HepG2 (cell line): ENCODE results near the gene TMEM256. TPM values are rescaled to one million over a fixed set of nuclear protein-coding genes. Genes with fewer than 3 reads are reported as not detected.

ENCODE experiments used
- CENPBD1 ChIP-seq: sonication (generic); formaldehyde crosslinking; IDR thresholded peaks from 2 replicates; pipeline ENCODE4 v1.8.0; 2022; ENCODE audit warnings: missing genetic modification reagents, low read depth, mild to moderate bottlenecking, borderline replicate concordance
- IRX3 ChIP-seq: sonication (generic); formaldehyde crosslinking; IDR thresholded peaks from 2 replicates; pipeline ENCODE4 v1.8.1; 2023; ENCODE audit warnings: mild to moderate bottlenecking, low read depth, missing genetic modification reagents, borderline replicate concordance
- KMT2B ChIP-seq: IDR thresholded peaks from 2 replicates; pipeline ENCODE4 v1.6.1; 2016; ENCODE audit warnings: missing genetic modification reagents, missing compliant biosample characterization
- PHF5A ChIP-seq: IDR thresholded peaks from one replicate; pipeline ENCODE4 v1.6.1; 2018; ENCODE audit warnings: low read depth, missing genetic modification reagents; ENCODE audit not compliant: unreplicated experiment
- SNAI1 ChIP-seq: sonication (generic); formaldehyde crosslinking; IDR thresholded peaks from 2 replicates; pipeline ENCODE4 v1.5.0; 2020; ENCODE audit warnings: mild to moderate bottlenecking, missing genetic modification reagents, borderline replicate concordance
- THAP8 ChIP-seq: sonication (generic); formaldehyde crosslinking; IDR thresholded peaks from 2 replicates; pipeline ENCODE4 v1.5.1; 2020; ENCODE audit warnings: missing genetic modification reagents, mild to moderate bottlenecking, borderline replicate concordance
- TOE1 ChIP-seq: sonication (generic); formaldehyde crosslinking; IDR thresholded peaks from 2 replicates; pipeline ENCODE4 v1.4.0; 2020; ENCODE audit warnings: mild to moderate bottlenecking, missing genetic modification reagents
- ZBTB2 ChIP-seq: sonication (generic); formaldehyde crosslinking; IDR thresholded peaks from 2 replicates; pipeline ENCODE4 v1.8.0; 2022; ENCODE audit warnings: low read depth, missing genetic modification reagents
- ZBTB3 ChIP-seq: sonication (generic); formaldehyde crosslinking; IDR thresholded peaks from 2 replicates; pipeline ENCODE4 v1.4.0; 2020; ENCODE audit warnings: low read depth, mild to moderate bottlenecking, moderate library complexity, missing genetic modification reagents, borderline replicate concordance
- ZC3H13 ChIP-seq: sonication (generic); formaldehyde crosslinking; IDR thresholded peaks from 2 replicates; pipeline ENCODE4 v1.8.1; 2023; ENCODE audit warnings: mild to moderate bottlenecking, missing genetic modification reagents, moderate library complexity
- ZNF629 ChIP-seq: sonication (generic); formaldehyde crosslinking; conservative IDR thresholded peaks from 2 replicates; pipeline ENCODE4 v1.5.0; 2020; ENCODE audit warnings: missing genetic modification reagents
- ZNF652 ChIP-seq: IDR thresholded peaks from 2 replicates; pipeline ENCODE4 v1.6.1; 2016; ENCODE audit warnings: low read depth, borderline replicate concordance
- ZNF713 ChIP-seq: sonication (generic); formaldehyde crosslinking; IDR thresholded peaks from 2 replicates; pipeline ENCODE4 v1.4.0; 2020; ENCODE audit warnings: mild to moderate bottlenecking, missing genetic modification reagents
- polyA plus RNA-seq, 8 experiments: library from polyadenylated mRNA; depleted of rRNA in 3 of 8; stranded (reverse) in 7 of 8; unstranded in 1 of 8; fragments of >200 nt; fragmentation: Illumina TruSeq in 4 of 8; extraction: Trizol in 4 of 8; gene quantifications; 2 replicates each; pipeline versions ENCODE4 v1.2.1 to v1.2.3, GENCODE V29; 2011 to 2016; ENCODE audit warnings: low read depth in 4 of 8, missing spikeins in 1 of 8, mixed read lengths in 1 of 8; ENCODE audit not compliant: insufficient read depth in 1 of 8
- total RNA-seq, 5 experiments: library from RNA; depleted of rRNA; stranded (reverse); fragments of >200 nt; fragmentation: Illumina TruSeq; extraction: Trizol; gene quantifications; 2 replicates each; pipeline ENCODE4 v1.2.3, GENCODE V29; 2016; ENCODE audit warnings: low read depth in 1 of 5
- TF ChIP-seq, protein P1 (sequence below): sonication (generic); formaldehyde crosslinking; IDR thresholded peaks from 2 replicates; pipeline ENCODE4 v1.8.1; 2023; ENCODE audit warnings: mild to moderate bottlenecking, missing genetic modification reagents, borderline replicate concordance
- TF ChIP-seq, protein P2 (sequence below): sonication (generic); formaldehyde crosslinking; IDR thresholded peaks from 2 replicates; pipeline ENCODE4 v1.4.0; 2020; ENCODE audit warnings: missing genetic modification reagents
- TF ChIP-seq, protein P3 (sequence below): sonication (generic); formaldehyde crosslinking; IDR thresholded peaks from 2 replicates; pipeline ENCODE4 v1.5.0; 2020; ENCODE audit warnings: mild to moderate bottlenecking, missing genetic modification reagents
- TF ChIP-seq, protein P4 (sequence below): sonication (generic); formaldehyde crosslinking; IDR thresholded peaks from 2 replicates; pipeline ENCODE4 v1.8.1; 2023; ENCODE audit warnings: missing genetic modification reagents, mild to moderate bottlenecking, borderline replicate concordance

TMEM256 gene
- total and polyA plus RNA-seq, 2 of the 13 experiments (the other 11 are each of a cell fraction or from before 2014, with no cell fraction given) = 231 to 252 TPM

GRCh38 chr17:7394452-7395191 lies 9.3 kb downstream of the TMEM256 start, which contains the start of gene PLSCR3 (continued):
- TF ChIP-seq SNAI1 (CRISPR knock-in tag) = no peak
- TF ChIP-seq, protein P1, sequence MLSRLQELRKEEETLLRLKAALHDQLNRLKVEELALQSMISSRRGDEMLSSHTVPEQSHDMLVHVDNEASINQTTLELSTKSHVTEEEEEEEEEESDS (CRISPR knock-in tag) = no peak
- TF ChIP-seq ZC3H13 (CRISPR knock-in tag) = peak; percentile 59; the same call in 1 of the 2 replicates
- no peak for TF ChIP-seq ZNF629 (CRISPR knock-in tag)
- peak; percentile 28 for TF ChIP-seq PHF5A (CRISPR knock-in tag)
- no peak for TF ChIP-seq ZBTB3 (CRISPR knock-in tag)
- peak; percentile 82 for TF ChIP-seq ZBTB2 (CRISPR knock-in tag)
- TF ChIP-seq, protein P2, sequence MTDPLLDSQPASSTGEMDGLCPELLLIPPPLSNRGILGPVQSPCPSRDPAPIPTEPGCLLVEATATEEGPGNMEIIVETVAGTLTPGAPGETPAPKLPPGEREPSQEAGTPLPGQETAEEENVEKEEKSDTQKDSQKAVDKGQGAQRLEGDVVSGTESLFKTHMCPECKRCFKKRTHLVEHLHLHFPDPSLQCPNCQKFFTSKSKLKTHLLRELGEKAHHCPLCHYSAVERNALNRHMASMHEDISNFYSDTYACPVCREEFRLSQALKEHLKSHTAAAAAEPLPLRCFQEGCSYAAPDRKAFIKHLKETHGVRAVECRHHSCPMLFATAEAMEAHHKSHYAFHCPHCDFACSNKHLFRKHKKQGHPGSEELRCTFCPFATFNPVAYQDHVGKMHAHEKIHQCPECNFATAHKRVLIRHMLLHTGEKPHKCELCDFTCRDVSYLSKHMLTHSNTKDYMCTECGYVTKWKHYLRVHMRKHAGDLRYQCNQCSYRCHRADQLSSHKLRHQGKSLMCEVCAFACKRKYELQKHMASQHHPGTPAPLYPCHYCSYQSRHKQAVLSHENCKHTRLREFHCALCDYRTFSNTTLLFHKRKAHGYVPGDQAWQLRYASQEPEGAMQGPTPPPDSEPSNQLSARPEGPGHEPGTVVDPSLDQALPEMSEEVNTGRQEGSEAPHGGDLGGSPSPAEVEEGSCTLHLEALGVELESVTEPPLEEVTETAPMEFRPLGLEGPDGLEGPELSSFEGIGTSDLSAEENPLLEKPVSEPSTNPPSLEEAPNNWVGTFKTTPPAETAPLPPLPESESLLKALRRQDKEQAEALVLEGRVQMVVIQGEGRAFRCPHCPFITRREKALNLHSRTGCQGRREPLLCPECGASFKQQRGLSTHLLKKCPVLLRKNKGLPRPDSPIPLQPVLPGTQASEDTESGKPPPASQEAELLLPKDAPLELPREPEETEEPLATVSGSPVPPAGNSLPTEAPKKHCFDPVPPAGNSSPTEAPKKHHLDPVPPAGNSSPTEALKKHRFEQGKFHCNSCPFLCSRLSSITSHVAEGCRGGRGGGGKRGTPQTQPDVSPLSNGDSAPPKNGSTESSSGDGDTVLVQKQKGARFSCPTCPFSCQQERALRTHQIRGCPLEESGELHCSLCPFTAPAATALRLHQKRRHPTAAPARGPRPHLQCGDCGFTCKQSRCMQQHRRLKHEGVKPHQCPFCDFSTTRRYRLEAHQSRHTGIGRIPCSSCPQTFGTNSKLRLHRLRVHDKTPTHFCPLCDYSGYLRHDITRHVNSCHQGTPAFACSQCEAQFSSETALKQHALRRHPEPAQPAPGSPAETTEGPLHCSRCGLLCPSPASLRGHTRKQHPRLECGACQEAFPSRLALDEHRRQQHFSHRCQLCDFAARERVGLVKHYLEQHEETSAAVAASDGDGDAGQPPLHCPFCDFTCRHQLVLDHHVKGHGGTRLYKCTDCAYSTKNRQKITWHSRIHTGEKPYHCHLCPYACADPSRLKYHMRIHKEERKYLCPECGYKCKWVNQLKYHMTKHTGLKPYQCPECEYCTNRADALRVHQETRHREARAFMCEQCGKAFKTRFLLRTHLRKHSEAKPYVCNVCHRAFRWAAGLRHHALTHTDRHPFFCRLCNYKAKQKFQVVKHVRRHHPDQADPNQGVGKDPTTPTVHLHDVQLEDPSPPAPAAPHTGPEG (CRISPR knock-in tag) = peak; percentile 70; the same call in 1 of the 2 replicates
- TF ChIP-seq TOE1 (CRISPR knock-in tag) = no peak
- TF ChIP-seq CENPBD1 = no peak
- TF ChIP-seq, protein P3, sequence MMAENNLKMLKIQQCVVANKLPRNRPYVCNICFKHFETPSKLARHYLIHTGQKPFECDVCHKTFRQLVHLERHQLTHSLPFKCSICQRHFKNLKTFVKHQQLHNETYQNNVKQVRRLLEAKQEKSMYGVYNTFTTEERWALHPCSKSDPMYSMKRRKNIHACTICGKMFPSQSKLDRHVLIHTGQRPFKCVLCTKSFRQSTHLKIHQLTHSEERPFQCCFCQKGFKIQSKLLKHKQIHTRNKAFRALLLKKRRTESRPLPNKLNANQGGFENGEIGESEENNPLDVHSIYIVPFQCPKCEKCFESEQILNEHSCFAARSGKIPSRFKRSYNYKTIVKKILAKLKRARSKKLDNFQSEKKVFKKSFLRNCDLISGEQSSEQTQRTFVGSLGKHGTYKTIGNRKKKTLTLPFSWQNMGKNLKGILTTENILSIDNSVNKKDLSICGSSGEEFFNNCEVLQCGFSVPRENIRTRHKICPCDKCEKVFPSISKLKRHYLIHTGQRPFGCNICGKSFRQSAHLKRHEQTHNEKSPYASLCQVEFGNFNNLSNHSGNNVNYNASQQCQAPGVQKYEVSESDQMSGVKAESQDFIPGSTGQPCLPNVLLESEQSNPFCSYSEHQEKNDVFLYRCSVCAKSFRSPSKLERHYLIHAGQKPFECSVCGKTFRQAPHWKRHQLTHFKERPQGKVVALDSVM (CRISPR knock-in tag) = peak; percentile 40; the same call in 1 of the 2 replicates
- no peak for TF ChIP-seq ZNF713 (CRISPR knock-in tag)
- TF ChIP-seq ZNF652 = no peak
- peak; percentile 27; the same call in 1 of the 2 replicates for TF ChIP-seq IRX3 (CRISPR knock-in tag)
- TF ChIP-seq THAP8 = no peak
- TF ChIP-seq, protein P4, sequence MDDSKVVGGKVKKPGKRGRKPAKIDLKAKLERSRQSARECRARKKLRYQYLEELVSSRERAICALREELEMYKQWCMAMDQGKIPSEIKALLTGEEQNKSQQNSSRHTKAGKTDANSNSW (CRISPR knock-in tag) = peak; percentile 79; the same call in 1 of the 2 replicates
- TF ChIP-seq KMT2B (CRISPR knock-in tag) = no peak; the same call in 1 of the 2 replicates
